GM10847 (cell line): ENCODE data around the gene RBPJ.

ENCODE experiments used
- POLR2A ChIP-seq: IDR thresholded peaks from 2 replicates; pipeline ENCODE4 v1.6.1; 2011; ENCODE audit not compliant: insufficient read length; ENCODE audit errors: extremely low read depth

The RBPJ gene

GRCh38 chr4:26322346-26322745 is 1.5 kb downstream of the RBPJ start:
- no peak for TF ChIP-seq POLR2A

DNA sequence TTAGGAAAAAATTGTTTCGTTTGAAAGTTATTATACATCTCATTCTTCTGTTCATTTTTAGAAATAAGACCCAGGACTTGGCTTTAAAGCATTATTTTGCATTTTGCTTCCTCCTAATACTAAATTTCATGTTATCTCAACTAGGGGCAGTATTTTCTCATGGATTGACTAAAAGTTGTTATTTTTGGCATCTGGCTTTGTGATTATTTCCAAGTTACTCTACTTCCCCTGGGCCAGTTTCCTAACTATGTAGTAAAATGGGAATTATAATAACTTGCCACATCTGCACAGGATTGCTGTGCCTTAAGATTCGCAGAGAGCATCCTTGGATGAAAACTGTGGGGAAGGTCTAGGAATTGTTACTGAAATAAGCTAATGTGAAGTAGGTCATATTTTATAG is 3.0 kb downstream of the RBPJ start:
- TF ChIP-seq POLR2A, result no peak

DNA sequence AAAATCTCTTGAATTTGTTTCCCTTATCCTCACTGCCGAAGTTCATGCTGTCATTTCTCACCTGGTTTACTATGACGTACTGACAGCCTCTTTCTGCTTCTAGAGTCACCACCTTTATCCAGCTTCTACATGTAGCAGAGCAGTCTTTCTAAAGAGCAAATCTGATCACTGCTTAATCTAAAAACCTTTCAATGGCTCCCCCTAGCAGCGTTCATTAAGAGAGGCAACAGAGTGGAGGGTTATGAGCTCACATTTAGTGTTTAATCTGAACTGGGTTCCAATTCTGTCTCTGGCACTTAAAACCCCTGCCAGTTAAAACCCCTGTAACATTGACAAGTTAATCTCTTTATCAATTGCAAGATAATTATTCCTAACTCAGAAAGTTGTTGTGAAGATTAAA is 4.4 kb downstream of the RBPJ start:
- TF ChIP-seq POLR2A, result no peak

GRCh38 chr4:26326791-26327190 is 6.0 kb downstream of the RBPJ start:
- TF ChIP-seq POLR2A, result no peak

GRCh38 chr4:26330186-26330787 is 9.5 kb downstream of the RBPJ start:
- no peak for TF ChIP-seq POLR2A

- no peak for TF ChIP-seq POLR2A
Measured at GRCh38 chr4:26330946-26331345, 10.1 kb downstream of the RBPJ start.

- TF ChIP-seq POLR2A, result no peak
Measured at GRCh38 chr4:26331380-26331950, 10.7 kb downstream of the RBPJ start.

- TF ChIP-seq POLR2A, result no peak
Measured at GRCh38 chr4:26334366-26334765, 13.6 kb downstream of the RBPJ start.

GRCh38 chr4:26337612-26338011 is 16.8 kb downstream of the RBPJ start:
- no peak for TF ChIP-seq POLR2A

GRCh38 chr4:26342328-26343037 is 21.7 kb downstream of the RBPJ start:
- no peak for TF ChIP-seq POLR2A

DNA sequence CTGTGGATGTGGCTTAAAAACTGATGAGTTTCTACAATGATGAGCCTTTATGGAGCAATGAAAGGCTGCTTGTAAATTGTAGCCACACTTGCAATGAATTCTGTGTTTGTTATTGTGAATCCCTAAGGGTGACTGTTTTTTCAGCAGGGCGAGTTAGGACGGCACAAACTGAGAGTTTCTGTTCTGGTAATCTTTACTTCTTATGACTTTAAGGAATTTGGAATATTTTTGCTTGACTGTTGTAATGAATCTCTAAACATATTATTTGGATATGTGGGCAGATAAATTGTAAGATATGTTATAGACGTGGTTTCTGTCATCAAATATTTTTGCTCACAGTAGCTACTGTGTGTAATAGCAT is 22.2 kb downstream of the RBPJ start:
- TF ChIP-seq POLR2A, result no peak

GRCh38 chr4:26344901-26345564 is 24.2 kb downstream of the RBPJ start:
- TF ChIP-seq POLR2A, result no peak

GRCh38 chr4:26345565-26345938 is 24.7 kb downstream of the RBPJ start:
- no peak for TF ChIP-seq POLR2A

DNA sequence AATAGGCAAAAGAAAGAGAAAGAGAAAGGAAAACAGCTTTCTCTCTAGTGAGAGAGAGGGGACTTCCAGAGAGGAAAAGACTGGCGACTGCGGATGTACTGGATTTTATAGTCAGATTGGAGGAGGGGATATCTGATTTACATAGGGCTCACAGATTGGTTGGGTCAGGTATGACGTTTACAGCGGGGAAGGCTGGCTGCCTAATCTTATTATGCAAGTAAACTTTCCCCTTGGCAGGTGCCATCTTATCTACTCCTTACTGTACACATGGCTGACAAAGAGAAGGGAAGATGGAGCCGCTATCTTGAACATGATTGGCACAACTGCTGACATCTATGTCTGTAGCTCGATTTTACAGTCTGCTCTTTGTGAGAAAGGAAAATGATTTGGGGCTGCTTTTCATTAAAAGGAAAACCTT is 25.4 kb downstream of the RBPJ start:
- TF ChIP-seq POLR2A, result no peak

- TF ChIP-seq POLR2A, result no peak
Measured at GRCh38 chr4:26349496-26349895, 28.7 kb downstream of the RBPJ start.

GRCh38 chr4:26351685-26352084 is 30.9 kb downstream of the RBPJ start:
- TF ChIP-seq POLR2A, result no peak
